Spleen (tissue), 11 donors: ENCODE results near the gene ATP10A. TPM values are rescaled to one million over a fixed set of nuclear protein-coding genes. Genes with fewer than 3 reads are reported as not detected.

ENCODE experiments used
- DNase-seq: peaks from one replicate; pipeline ENCODE4 v3.0.0-alpha.2; 2020
- H3K27ac ChIP-seq, 8 donors: fragments of 200-600 bp; sonication (generic) in 7 of 8; 1 replicate in 4 of 8; 2 replicates in 4 of 8; pipeline versions ENCODE4 v1.5.0 to v1.8.0; 2016 to 2021; ENCODE audit warnings: inconsistent platforms in 4 of 8, mild to moderate bottlenecking in 4 of 8, moderate library complexity in 1 of 8
- H3K27me3 ChIP-seq, 7 donors: fragments of 200-600 bp; sonication (generic) in 6 of 7; replicated peaks in 1 of 7; 1 replicate in 4 of 7; 2 replicates in 3 of 7; pipeline versions ENCODE4 v1.5.0 to v1.8.0; 2016 to 2021; ENCODE audit warnings: inconsistent platforms in 3 of 7, mild to moderate bottlenecking in 1 of 7
- H3K36me3 ChIP-seq, 6 donors: fragments of 200-600 bp; sonication (generic) in 5 of 6; 1 replicate in 4 of 6; 2 replicates in 2 of 6; pipeline versions ENCODE4 v1.5.0 to v1.8.0; 2016 to 2021; ENCODE audit warnings: inconsistent platforms in 2 of 6
- H3K4me1 ChIP-seq, 6 donors: fragments of 200-600 bp; sonication (generic) in 5 of 6; 1 replicate in 3 of 6; 2 replicates in 3 of 6; pipeline versions ENCODE4 v1.5.0 to v1.8.0; 2016 to 2021; ENCODE audit warnings: inconsistent platforms in 3 of 6
- H3K4me3 ChIP-seq, 8 donors: fragments of 200-600 bp; sonication (generic) in 7 of 8; 1 replicate in 4 of 8; 2 replicates in 4 of 8; pipeline versions ENCODE4 v1.5.0 to v1.8.0; 2016 to 2021; ENCODE audit warnings: inconsistent platforms in 4 of 8, mild to moderate bottlenecking in 4 of 8, moderate library complexity in 2 of 8
- H3K9me3 ChIP-seq, 8 donors: fragments of 200-600 bp; sonication (generic) in 7 of 8; 1 replicate in 4 of 8; 2 replicates in 4 of 8; pipeline versions ENCODE4 v1.5.0 to v1.8.0; 2016 to 2021; ENCODE audit warnings: inconsistent platforms in 4 of 8
- CTCF ChIP-seq, 11 experiments: fragments of 200-600 bp in 7 of 11; fragments of 450-650 bp in 4 of 11; sonication (generic) in 4 of 11; IDR thresholded peaks in 8 of 11; conservative IDR thresholded peaks in 3 of 11; 1 replicate in 7 of 11; 2 replicates in 4 of 11; pipeline versions ENCODE4 v1.4.0 to v1.8.0; 2016 to 2021; ENCODE audit warnings: antibody characterized with exemption in 11 of 11, inconsistent platforms in 4 of 11, mild to moderate bottlenecking in 1 of 11
- POLR2A ChIP-seq, 3 donors: fragments of 450-650 bp; IDR thresholded peaks; one replicate each; pipeline ENCODE4 v1.5.1; 2017; ENCODE audit warnings: antibody characterized with exemption in 3 of 3, mild to moderate bottlenecking in 1 of 3
- POLR2AphosphoS5 ChIP-seq, 3 donors: sonication (generic); formaldehyde crosslinking; IDR thresholded peaks; one replicate each; pipeline ENCODE4 v1.5.1; 2017; ENCODE audit warnings: antibody characterized with exemption in 3 of 3
- WGBS, 5 donors: extraction: QIAGEN DNeasy Blood & Tissue Kit in 3 of 5; methylation state at CpG; one replicate each; pipeline versions ENCODE4 v1.1.5 to v1.1.7; 2013 to 2018; 5-methylcytosine and 5-hydroxymethylcytosine counted together
- intact Hi-C: fragments of 100-400 bp; cut with DNase I; formaldehyde crosslinking; loops from one replicate; pipeline ENCODE4 v1.15.0; 2023; ENCODE audit warnings: low total_unique reads
- polyA plus RNA-seq, 3 donors: library from polyadenylated mRNA; stranded (reverse); fragments of 200-250 nt; gene quantifications; one replicate each; pipeline ENCODE4 v1.2.1, GENCODE V29; 2013
- total RNA-seq, 7 donors: library from RNA; depleted of rRNA in 3 of 7; stranded (reverse); fragments of >200 nt in 3 of 7; fragmentation: NEBNext Ultra II Directional in 4 of 7; extraction: Animal tissue kit (Norgen Biotek cat#: 25700) in 4 of 7; gene quantifications; one replicate each; pipeline versions ENCODE4 v1.1.0 to v1.2.1, GENCODE V29; 2016 to 2021
- donor health status: healthy with polysubstance abuse.
- donor health status: DM: no; HTN: no; CAD: no; lungs with moderate emphysema.
- donor health status: DM: no; HTN: no; CAD: no.
- donor health status: Bipolar disorder and iron deficiency.
- donor health status: healthy.
- donor health status: DM: no; HTN: no; CAD: no.
- donor health status: DM: yes; HTN: yes; CAD: no.

Gene ATP10A
- total and polyA plus RNA-seq, 10 donors, result 0.54 to 8.6 (median 2.7) TPM

GRCh38 chr15:25838871-25839195 lies 24.3 kb downstream of the ATP10A start:
- H3K27me3 ChIP-seq, result peaks cover 0 to 17% (median 0%) of the 10 kb centered on the region in 7 donors
- H3K9me3 ChIP-seq, result no peaks in the 10 kb centered on the region
- no peaks in the 10 kb centered on the region for H3K36me3 ChIP-seq
- intact Hi-C loops, result no loop called here
- DNase-seq, result no peak
- TF ChIP-seq POLR2AphosphoS5 (IDR thresholded peaks at IDR 0.05) (no peak), CTCF (IDR thresholded peaks at IDR 0.05 in 8 of 11, conservative IDR thresholded peaks at IDR 0.05 in 3 of 11) (no peak), POLR2A (IDR thresholded peaks at IDR 0.05) (no peak)
- no peak overlapping the region for H3K27ac ChIP-seq
- WGBS, 5 donors, result 38 to 64% (median 50%) methylated on average over 4 of the region's 4 CpGs
- no peaks in the 10 kb centered on the region for H3K4me1 ChIP-seq
- H3K4me3 ChIP-seq, result no peak overlapping the region

GRCh38 chr15:25838191-25838870 lies 24.8 kb downstream of the ATP10A start:
- H3K4me1 ChIP-seq, result no peaks in the 10 kb centered on the region
- 38 to 44% (median 41%) methylated on average over 8 of the region's 8 CpGs for WGBS, 5 donors
- no peak overlapping the region for H3K27ac ChIP-seq
- no peak for TF ChIP-seq POLR2A (IDR thresholded peaks at IDR 0.05)
- no peak for TF ChIP-seq POLR2AphosphoS5 (IDR thresholded peaks at IDR 0.05)
- TF ChIP-seq CTCF (IDR thresholded peaks at IDR 0.05 in 8 of 11, conservative IDR thresholded peaks at IDR 0.05 in 3 of 11), result no peak
- no peaks in the 10 kb centered on the region for H3K9me3 ChIP-seq
- no peak overlapping the region for H3K4me3 ChIP-seq
- H3K27me3 ChIP-seq, result peaks cover 0 to 12% (median 0%) of the 10 kb centered on the region in 7 donors
- no peak for DNase-seq
- H3K36me3 ChIP-seq, result no peaks in the 10 kb centered on the region
- intact Hi-C loops, result no loop called here

- TF ChIP-seq POLR2AphosphoS5 (IDR thresholded peaks at IDR 0.05) (no peak), CTCF (IDR thresholded peaks at IDR 0.05 in 8 of 11, conservative IDR thresholded peaks at IDR 0.05 in 3 of 11) (no peak), POLR2A (IDR thresholded peaks at IDR 0.05) (no peak)
- Histone ChIP-seq H3K4me3 (no peak overlapping the region), H3K9me3 (no peaks in the 10 kb centered on the region), H3K27me3 (no peaks in the 10 kb centered on the region), H3K36me3 (no peaks in the 10 kb centered on the region), H3K4me1 (no peaks in the 10 kb centered on the region), H3K27ac (no peak overlapping the region)
- intact Hi-C loops, result no loop called here
- no peak for DNase-seq
- WGBS, 5 donors, result 74 to 88% (median 77%) methylated on average over 5 of the region's 5 CpGs
These were observed 31.0 kb downstream of the ATP10A start for GRCh38 chr15:25832158-25832557.

- TF ChIP-seq CTCF (IDR thresholded peaks at IDR 0.05 in 8 of 11, conservative IDR thresholded peaks at IDR 0.05 in 3 of 11) (no peak), POLR2AphosphoS5 (IDR thresholded peaks at IDR 0.05) (no peak), POLR2A (IDR thresholded peaks at IDR 0.05) (no peak)
- no peak for DNase-seq
- peaks cover 0 to 11% (median 1%) of the 10 kb centered on the region in 8 donors for H3K9me3 ChIP-seq
- no peak overlapping the region for H3K27ac ChIP-seq
- H3K36me3 ChIP-seq, result no peaks in the 10 kb centered on the region
- no peaks in the 10 kb centered on the region for H3K4me1 ChIP-seq
- intact Hi-C loops, result no loop called here
- H3K27me3 ChIP-seq, result no peaks in the 10 kb centered on the region
- H3K4me3 ChIP-seq, result no peak overlapping the region
- WGBS, 5 donors, result 69 to 85% (median 79%) methylated on average over 11 of the region's 11 CpGs
These were observed 32.2 kb downstream of the ATP10A start for GRCh38 chr15:25830844-25831451.
